GM23338 (cell line): ENCODE measurements around the gene CDKN1C. TPM values are rescaled to one million over a fixed set of nuclear protein-coding genes. Genes with fewer than 3 reads are reported as not detected.

Experiments used
- ATAC-seq: fragments of 200-7000 bp; cut with Tn5 transposase; 3 replicates; pipeline ENCODE4 v1.9.1; 2020
- DNase-seq: peaks from one replicate; pipeline ENCODE4 v3.0.0-alpha.2; 2015; ENCODE audit warnings: low spot score
- H2AFZ ChIP-seq: fragments of 200-600 bp; sonication (generic); 2 replicates; pipeline ENCODE4 v1.8.0; 2016; ENCODE audit warnings: antibody characterized with exemption, mild to moderate bottlenecking, moderate library complexity
- H3F3A ChIP-seq: fragments of 200-600 bp; sonication (generic); replicated peaks from 2 replicates; pipeline ENCODE4 v1.8.0; 2017; ENCODE audit warnings: antibody characterized with exemption, mixed run types, low read depth
- H3K27ac ChIP-seq: fragments of 200-600 bp; sonication (generic); 2 replicates; pipeline ENCODE4 v1.6.1; 2016; ENCODE audit warnings: low read depth
- H3K27me3 ChIP-seq: fragments of 200-600 bp; sonication (generic); 2 replicates; pipeline ENCODE4 v1.8.0; 2016; ENCODE audit warnings: mild to moderate bottlenecking, mixed run types, moderate library complexity; ENCODE audit not compliant: insufficient read depth
- H3K36me3 ChIP-seq: fragments of 200-600 bp; sonication (generic); 2 replicates; pipeline ENCODE4 v1.8.0; 2016; ENCODE audit warnings: mild to moderate bottlenecking; ENCODE audit not compliant: insufficient read depth
- H3K4me1 ChIP-seq: fragments of 200-600 bp; sonication (generic); 2 replicates; pipeline ENCODE4 v1.8.0; 2016; ENCODE audit warnings: mild to moderate bottlenecking, moderate library complexity; ENCODE audit not compliant: insufficient read depth
- H3K4me2 ChIP-seq: fragments of 200-600 bp; sonication (generic); 2 replicates; pipeline ENCODE4 v1.7.1; 2017; ENCODE audit warnings: mixed run types
- H3K4me3 ChIP-seq: fragments of 200-600 bp; sonication (generic); 2 replicates; pipeline ENCODE4 v1.6.1; 2016; ENCODE audit warnings: mixed run types
- H3K79me2 ChIP-seq: fragments of 200-600 bp; sonication (generic); replicated peaks from 2 replicates; pipeline ENCODE4 v1.8.0; 2017; ENCODE audit warnings: mild to moderate bottlenecking; ENCODE audit not compliant: insufficient read depth
- H3K9me2 ChIP-seq: fragments of 200-600 bp; sonication (generic); 2 replicates; pipeline ENCODE4 v1.8.0; 2017; ENCODE audit not compliant: insufficient read depth
- H4K20me1 ChIP-seq: fragments of 200-600 bp; sonication (generic); replicated peaks from 2 replicates; pipeline ENCODE4 v1.8.0; 2017; ENCODE audit warnings: mild to moderate bottlenecking; ENCODE audit not compliant: insufficient read depth
- H3K27ac Mint-ChIP-seq: 2 replicates; pipeline ENCODE4 v1.8.0; 2020; ENCODE audit warnings: inconsistent platforms, mild to moderate bottlenecking, moderate library complexity, mixed read lengths
- H3K27me3 Mint-ChIP-seq: 3 replicates; pipeline ENCODE4 v1.8.0; 2022; ENCODE audit warnings: low read depth, mild to moderate bottlenecking, moderate library complexity, mixed read lengths, inconsistent platforms; ENCODE audit not compliant: insufficient read depth, poor library complexity
- H3K36me3 Mint-ChIP-seq: 3 replicates; pipeline ENCODE4 v1.8.0; 2021; ENCODE audit warnings: low read depth, mild to moderate bottlenecking, inconsistent platforms, moderate library complexity, mixed read lengths
- H3K4me1 Mint-ChIP-seq: 3 replicates; pipeline ENCODE4 v1.8.0; 2020; ENCODE audit warnings: mild to moderate bottlenecking, inconsistent platforms, mixed read lengths
- H3K4me3 Mint-ChIP-seq: 3 replicates; pipeline ENCODE4 v1.8.0; 2021; ENCODE audit warnings: moderate library complexity, mild to moderate bottlenecking, inconsistent platforms, mixed read lengths
- H3K9me3 Mint-ChIP-seq: 3 replicates; pipeline ENCODE4 v1.8.0; 2020; ENCODE audit warnings: moderate library complexity, mild to moderate bottlenecking, inconsistent platforms, mixed read lengths
- CREB1 ChIP-seq: fragments of 250-450 bp; sonication (Bioruptor Pico); IDR thresholded peaks from 2 replicates; pipeline ENCODE4 v1.5.0; 2020; ENCODE audit warnings: low read depth, mild to moderate bottlenecking, moderate library complexity
- EZH2 ChIP-seq: fragments of 200-600 bp; sonication (generic); IDR thresholded peaks from one replicate; pipeline ENCODE4 v1.8.0; 2017; ENCODE audit warnings: antibody characterized with exemption, mild to moderate bottlenecking, low read depth; ENCODE audit not compliant: unreplicated experiment
- EZH2phosphoT487 ChIP-seq: fragments of 200-600 bp; sonication (generic); IDR thresholded peaks from one replicate; pipeline ENCODE4 v1.8.1; 2018; ENCODE audit warnings: antibody characterized with exemption; ENCODE audit not compliant: unreplicated experiment
- JUNB ChIP-seq: IDR thresholded peaks from one replicate; pipeline ENCODE4 v1.6.1; 2016; ENCODE audit warnings: antibody characterized with exemption; ENCODE audit not compliant: unreplicated experiment
- NANOG ChIP-seq: IDR thresholded peaks from 2 replicates; pipeline ENCODE4 v1.6.1; 2016; ENCODE audit warnings: antibody characterized with exemption, borderline replicate concordance
- POLR2AphosphoS5 ChIP-seq: IDR thresholded peaks from 2 replicates; pipeline ENCODE4 v1.6.1; 2016; ENCODE audit warnings: antibody characterized with exemption, low read depth
- STAT1 ChIP-seq: IDR thresholded peaks from one replicate; pipeline ENCODE4 v1.6.1; 2016; ENCODE audit warnings: antibody characterized with exemption; ENCODE audit not compliant: unreplicated experiment
- ZNF114 ChIP-seq: fragments of 250-450 bp; sonication (Bioruptor Pico); IDR thresholded peaks from 2 replicates; pipeline ENCODE4 v1.5.0; 2020; ENCODE audit warnings: mild to moderate bottlenecking, moderate library complexity
- ZNF331 ChIP-seq: fragments of 250-450 bp; sonication (Bioruptor Pico); IDR thresholded peaks from 2 replicates; pipeline ENCODE4 v1.5.0; 2020; ENCODE audit warnings: low read depth, mild to moderate bottlenecking, moderate library complexity
- polyA plus RNA-seq: library from polyadenylated mRNA; unstranded; fragments of >200 nt; fragmentation: Nextera tagmentation; extraction: Ambion mirVana; gene quantifications from 2 replicates; pipeline ENCODE4 v1.2.1, GENCODE V29; 2016
- total RNA-seq: library from RNA; depleted of rRNA; stranded (reverse); fragments of >200 nt; shearing (Covaris generic); gene quantifications from 2 replicates; pipeline ENCODE4 v1.2.3, GENCODE V29; 2014
- TF ChIP-seq, protein P1 (sequence below): IDR thresholded peaks from 2 replicates; pipeline ENCODE4 v1.6.1; 2016; ENCODE audit warnings: antibody characterized with exemption
- TF ChIP-seq, protein P2 (sequence below): fragments of 250-450 bp; sonication (Bioruptor Pico); IDR thresholded peaks from 2 replicates; pipeline ENCODE4 v1.5.0; 2020; ENCODE audit warnings: mild to moderate bottlenecking, moderate library complexity
- TF ChIP-seq, protein P3 (sequence below): IDR thresholded peaks from one replicate; pipeline ENCODE4 v1.6.1; 2018; ENCODE audit warnings: antibody characterized with exemption; ENCODE audit not compliant: unreplicated experiment
- TF ChIP-seq, protein P4 (sequence below), 2 experiments: fragments of 200-600 bp in 1 of 2; sonication (generic) in 1 of 2; conservative IDR thresholded peaks; 2 replicates each; pipeline versions ENCODE4 v1.5.1 to v1.6.1; 2016 to 2017; ENCODE audit warnings: antibody characterized with exemption in 2 of 2, low read depth in 2 of 2, mild to moderate bottlenecking in 2 of 2, moderate library complexity in 1 of 2

The CDKN1C gene
- total and polyA plus RNA-seq, 2 experiments from 2014 or later: 19.3 to 23.5 TPM

DNA sequence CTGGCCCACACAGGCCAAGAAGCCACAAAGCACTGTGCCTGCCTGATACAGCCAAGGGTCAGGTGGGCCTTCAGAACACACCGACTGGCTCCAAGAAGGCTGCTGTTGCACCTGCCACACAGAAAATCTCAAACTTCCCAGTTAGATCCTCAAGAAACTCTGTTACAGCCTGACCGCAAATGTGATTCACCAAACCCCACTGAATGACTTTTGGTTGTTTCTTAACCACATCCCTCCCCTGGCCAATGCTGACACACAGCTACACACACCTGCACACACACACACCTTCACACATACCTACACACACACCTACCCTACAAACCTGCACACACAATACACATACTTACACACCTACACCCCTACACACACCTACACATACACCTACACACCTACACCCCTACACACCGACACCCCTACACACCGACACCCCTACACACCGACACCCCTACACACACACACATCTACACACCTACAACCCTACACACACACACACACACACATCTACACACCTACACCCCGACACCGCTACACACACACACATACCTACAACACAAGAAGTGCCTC, 31.5 kb downstream of the CDKN1C start:
- Histone ChIP-seq H3K27ac (no peak overlapping the region), H3K9me2 (no peaks in the 10 kb centered on the region), H3K4me1 (no peaks in the 10 kb centered on the region), H2AFZ (no peak overlapping the region), H3K79me2 (no peaks in the 10 kb centered on the region), H3F3A (no peaks in the 10 kb centered on the region), H3K27me3 (peaks cover 6% of the 10 kb centered on the region; the same call in 1 of the 2 replicates), H3K4me3 (no peak overlapping the region), H3K36me3 (no peaks in the 10 kb centered on the region), H4K20me1 (no peaks in the 10 kb centered on the region), H3K4me2 (no peak overlapping the region)
- H3K27me3 Mint-ChIP-seq: peaks cover 27% of the 10 kb centered on the region
- H3K9me3 Mint-ChIP-seq: no peaks in the 10 kb centered on the region
- TF ChIP-seq, protein P1, sequence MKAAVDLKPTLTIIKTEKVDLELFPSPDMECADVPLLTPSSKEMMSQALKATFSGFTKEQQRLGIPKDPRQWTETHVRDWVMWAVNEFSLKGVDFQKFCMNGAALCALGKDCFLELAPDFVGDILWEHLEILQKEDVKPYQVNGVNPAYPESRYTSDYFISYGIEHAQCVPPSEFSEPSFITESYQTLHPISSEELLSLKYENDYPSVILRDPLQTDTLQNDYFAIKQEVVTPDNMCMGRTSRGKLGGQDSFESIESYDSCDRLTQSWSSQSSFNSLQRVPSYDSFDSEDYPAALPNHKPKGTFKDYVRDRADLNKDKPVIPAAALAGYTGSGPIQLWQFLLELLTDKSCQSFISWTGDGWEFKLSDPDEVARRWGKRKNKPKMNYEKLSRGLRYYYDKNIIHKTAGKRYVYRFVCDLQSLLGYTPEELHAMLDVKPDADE: no peak
- no peak for TF ChIP-seq POLR2AphosphoS5
- TF ChIP-seq ZNF331 (CRISPR knock-in tag): no peak
- no peak for TF ChIP-seq ZNF114 (CRISPR knock-in tag)
- TF ChIP-seq, protein P2, sequence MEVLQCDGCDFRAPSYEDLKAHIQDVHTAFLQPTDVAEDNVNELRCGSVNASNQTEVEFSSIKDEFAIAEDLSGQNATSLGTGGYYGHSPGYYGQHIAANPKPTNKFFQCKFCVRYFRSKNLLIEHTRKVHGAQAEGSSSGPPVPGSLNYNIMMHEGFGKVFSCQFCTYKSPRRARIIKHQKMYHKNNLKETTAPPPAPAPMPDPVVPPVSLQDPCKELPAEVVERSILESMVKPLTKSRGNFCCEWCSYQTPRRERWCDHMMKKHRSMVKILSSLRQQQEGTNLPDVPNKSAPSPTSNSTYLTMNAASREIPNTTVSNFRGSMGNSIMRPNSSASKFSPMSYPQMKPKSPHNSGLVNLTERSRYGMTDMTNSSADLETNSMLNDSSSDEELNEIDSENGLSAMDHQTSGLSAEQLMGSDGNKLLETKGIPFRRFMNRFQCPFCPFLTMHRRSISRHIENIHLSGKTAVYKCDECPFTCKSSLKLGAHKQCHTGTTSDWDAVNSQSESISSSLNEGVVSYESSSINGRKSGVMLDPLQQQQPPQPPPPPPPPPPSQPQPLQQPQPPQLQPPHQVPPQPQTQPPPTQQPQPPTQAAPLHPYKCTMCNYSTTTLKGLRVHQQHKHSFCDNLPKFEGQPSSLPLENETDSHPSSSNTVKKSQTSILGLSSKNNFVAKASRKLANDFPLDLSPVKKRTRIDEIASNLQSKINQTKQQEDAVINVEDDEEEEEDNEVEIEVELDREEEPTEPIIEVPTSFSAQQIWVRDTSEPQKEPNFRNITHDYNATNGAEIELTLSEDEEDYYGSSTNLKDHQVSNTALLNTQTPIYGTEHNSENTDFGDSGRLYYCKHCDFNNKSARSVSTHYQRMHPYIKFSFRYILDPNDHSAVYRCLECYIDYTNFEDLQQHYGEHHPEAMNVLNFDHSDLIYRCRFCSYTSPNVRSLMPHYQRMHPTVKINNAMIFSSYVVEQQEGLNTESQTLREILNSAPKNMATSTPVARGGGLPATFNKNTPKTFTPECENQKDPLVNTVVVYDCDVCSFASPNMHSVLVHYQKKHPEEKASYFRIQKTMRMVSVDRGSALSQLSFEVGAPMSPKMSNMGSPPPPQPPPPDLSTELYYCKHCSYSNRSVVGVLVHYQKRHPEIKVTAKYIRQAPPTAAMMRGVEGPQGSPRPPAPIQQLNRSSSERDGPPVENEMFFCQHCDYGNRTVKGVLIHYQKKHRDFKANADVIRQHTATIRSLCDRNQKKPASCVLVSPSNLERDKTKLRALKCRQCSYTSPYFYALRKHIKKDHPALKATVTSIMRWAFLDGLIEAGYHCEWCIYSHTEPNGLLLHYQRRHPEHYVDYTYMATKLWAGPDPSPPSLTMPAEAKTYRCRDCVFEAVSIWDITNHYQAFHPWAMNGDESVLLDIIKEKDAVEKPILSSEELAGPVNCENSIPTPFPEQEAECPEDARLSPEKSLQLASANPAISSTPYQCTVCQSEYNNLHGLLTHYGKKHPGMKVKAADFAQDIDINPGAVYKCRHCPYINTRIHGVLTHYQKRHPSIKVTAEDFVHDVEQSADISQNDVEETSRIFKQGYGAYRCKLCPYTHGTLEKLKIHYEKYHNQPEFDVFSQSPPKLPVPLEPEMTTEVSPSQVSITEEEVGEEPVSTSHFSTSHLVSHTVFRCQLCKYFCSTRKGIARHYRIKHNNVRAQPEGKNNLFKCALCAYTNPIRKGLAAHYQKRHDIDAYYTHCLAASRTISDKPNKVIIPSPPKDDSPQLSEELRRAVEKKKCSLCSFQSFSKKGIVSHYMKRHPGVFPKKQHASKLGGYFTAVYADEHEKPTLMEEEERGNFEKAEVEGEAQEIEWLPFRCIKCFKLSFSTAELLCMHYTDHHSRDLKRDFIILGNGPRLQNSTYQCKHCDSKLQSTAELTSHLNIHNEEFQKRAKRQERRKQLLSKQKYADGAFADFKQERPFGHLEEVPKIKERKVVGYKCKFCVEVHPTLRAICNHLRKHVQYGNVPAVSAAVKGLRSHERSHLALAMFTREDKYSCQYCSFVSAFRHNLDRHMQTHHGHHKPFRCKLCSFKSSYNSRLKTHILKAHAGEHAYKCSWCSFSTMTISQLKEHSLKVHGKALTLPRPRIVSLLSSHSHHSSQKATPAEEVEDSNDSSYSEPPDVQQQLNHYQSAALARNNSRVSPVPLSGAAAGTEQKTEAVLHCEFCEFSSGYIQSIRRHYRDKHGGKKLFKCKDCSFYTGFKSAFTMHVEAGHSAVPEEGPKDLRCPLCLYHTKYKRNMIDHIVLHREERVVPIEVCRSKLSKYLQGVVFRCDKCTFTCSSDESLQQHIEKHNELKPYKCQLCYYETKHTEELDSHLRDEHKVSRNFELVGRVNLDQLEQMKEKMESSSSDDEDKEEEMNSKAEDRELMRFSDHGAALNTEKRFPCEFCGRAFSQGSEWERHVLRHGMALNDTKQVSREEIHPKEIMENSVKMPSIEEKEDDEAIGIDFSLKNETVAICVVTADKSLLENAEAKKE (CRISPR knock-in tag): no peak
- no peak for TF ChIP-seq STAT1
- TF ChIP-seq EZH2phosphoT487: no peak
- no peak for TF ChIP-seq CREB1 (CRISPR knock-in tag)
- no peak for TF ChIP-seq EZH2
- TF ChIP-seq, protein P3, sequence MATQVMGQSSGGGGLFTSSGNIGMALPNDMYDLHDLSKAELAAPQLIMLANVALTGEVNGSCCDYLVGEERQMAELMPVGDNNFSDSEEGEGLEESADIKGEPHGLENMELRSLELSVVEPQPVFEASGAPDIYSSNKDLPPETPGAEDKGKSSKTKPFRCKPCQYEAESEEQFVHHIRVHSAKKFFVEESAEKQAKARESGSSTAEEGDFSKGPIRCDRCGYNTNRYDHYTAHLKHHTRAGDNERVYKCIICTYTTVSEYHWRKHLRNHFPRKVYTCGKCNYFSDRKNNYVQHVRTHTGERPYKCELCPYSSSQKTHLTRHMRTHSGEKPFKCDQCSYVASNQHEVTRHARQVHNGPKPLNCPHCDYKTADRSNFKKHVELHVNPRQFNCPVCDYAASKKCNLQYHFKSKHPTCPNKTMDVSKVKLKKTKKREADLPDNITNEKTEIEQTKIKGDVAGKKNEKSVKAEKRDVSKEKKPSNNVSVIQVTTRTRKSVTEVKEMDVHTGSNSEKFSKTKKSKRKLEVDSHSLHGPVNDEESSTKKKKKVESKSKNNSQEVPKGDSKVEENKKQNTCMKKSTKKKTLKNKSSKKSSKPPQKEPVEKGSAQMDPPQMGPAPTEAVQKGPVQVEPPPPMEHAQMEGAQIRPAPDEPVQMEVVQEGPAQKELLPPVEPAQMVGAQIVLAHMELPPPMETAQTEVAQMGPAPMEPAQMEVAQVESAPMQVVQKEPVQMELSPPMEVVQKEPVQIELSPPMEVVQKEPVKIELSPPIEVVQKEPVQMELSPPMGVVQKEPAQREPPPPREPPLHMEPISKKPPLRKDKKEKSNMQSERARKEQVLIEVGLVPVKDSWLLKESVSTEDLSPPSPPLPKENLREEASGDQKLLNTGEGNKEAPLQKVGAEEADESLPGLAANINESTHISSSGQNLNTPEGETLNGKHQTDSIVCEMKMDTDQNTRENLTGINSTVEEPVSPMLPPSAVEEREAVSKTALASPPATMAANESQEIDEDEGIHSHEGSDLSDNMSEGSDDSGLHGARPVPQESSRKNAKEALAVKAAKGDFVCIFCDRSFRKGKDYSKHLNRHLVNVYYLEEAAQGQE: no peak
- no peak for TF ChIP-seq JUNB
- no peak for TF ChIP-seq NANOG
- TF ChIP-seq, protein P4, sequence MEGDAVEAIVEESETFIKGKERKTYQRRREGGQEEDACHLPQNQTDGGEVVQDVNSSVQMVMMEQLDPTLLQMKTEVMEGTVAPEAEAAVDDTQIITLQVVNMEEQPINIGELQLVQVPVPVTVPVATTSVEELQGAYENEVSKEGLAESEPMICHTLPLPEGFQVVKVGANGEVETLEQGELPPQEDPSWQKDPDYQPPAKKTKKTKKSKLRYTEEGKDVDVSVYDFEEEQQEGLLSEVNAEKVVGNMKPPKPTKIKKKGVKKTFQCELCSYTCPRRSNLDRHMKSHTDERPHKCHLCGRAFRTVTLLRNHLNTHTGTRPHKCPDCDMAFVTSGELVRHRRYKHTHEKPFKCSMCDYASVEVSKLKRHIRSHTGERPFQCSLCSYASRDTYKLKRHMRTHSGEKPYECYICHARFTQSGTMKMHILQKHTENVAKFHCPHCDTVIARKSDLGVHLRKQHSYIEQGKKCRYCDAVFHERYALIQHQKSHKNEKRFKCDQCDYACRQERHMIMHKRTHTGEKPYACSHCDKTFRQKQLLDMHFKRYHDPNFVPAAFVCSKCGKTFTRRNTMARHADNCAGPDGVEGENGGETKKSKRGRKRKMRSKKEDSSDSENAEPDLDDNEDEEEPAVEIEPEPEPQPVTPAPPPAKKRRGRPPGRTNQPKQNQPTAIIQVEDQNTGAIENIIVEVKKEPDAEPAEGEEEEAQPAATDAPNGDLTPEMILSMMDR (conservative IDR thresholded peaks at IDR 0.05; ENCODE audit: low read depth in 2 of 2): no peak
- ATAC-seq: no peak
- no peaks in the 10 kb centered on the region for H3K36me3 Mint-ChIP-seq
- DNase-seq: no peak
- no peak overlapping the region for H3K27ac Mint-ChIP-seq
- no peak overlapping the region for H3K4me3 Mint-ChIP-seq
- peaks cover 8% of the 10 kb centered on the region; the same call in 2 of the 3 replicates for H3K4me1 Mint-ChIP-seq
